GM19452 (cell line): ENCODE measurements around the gene ACACA.
"Not testable (repeated sequence)": the region's sequence is repeated elsewhere in the genome, so short reads cannot be mapped to it uniquely, and the experiment has no call there.

Source experiments
- ATAC-seq: cut with Tn5 transposase; IDR thresholded peaks from one replicate; pipeline ENCODE4 v1.9.1; 2021; ENCODE audit not compliant: unreplicated experiment

Gene ACACA

DNA sequence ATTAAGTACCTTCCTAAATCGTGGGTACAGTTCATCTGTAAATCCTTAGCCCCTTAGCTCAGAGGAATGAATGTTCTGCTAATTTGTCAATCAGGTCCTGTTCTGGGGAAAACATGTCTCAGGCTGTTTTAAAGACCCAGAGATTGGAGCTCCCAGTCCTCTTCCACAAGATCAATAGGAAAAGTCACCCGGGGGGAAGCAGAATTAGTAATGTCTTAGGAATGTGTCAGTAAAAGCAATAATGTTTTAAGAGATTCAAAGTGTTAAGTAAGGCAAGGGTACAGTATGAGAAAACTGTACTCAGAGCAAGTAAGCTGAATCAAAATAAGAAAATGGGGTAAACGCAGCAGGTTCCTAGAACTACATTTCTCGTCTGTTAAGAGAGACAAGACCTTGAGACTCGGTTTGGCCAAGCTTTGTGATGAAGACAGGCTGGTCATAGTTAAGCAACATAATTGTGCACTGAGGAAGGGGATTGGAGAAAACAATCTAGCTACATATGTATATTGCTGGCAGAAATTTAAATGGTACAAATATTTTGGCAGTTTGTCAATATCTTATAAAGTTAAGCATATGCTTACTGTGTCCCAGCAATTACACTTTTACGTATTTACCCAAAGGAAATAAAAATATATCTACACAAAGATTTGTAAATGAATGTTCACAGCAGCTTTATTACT is 223.7 kb downstream of the ACACA start:
- ATAC-seq: no peak

- ATAC-seq: no peak
These were observed 226.3 kb downstream of the ACACA start for GRCh38 chr17:37180376-37180775.

DNA sequence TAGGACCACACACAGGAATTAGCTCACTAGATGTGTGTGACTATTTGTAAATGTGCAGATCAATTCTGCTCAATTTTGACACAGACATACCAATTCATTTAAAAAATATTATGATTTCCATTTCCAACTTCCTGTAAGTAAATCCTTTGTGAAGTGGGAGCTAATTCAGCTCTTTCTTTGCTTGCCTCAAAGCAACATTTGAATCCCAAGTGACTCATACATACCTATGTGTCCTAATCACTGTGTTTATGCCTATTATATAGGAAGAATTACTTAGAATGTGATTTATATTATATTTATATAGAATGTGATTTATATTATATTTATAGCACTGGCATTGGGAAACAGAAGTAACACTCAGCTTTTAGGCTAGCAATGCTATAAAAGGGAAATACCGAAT is 226.7 kb downstream of the ACACA start:
- no peak for ATAC-seq

GRCh38 chr17:37177254-37177870 is 229.3 kb downstream of the ACACA start:
- no peak for ATAC-seq

DNA sequence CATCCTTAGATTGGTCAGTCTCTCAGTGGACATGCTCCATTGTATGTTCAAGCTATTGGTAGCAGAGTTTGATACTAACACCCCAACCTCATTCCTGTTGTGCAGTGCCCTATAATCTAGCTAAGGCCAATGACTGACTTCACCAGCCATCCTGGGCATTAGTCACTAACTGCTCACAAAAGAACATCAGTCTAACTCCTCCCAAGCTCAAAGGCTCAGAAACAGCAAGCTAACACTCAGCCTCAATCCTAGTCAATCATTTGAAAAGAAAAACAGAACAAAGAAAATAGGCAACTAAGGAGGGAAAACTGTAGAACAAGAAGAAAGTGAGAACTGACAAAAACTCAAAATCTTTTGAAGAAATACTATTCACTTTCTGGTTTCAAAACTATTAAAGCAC is 229.9 kb downstream of the ACACA start:
- no peak for ATAC-seq

DNA sequence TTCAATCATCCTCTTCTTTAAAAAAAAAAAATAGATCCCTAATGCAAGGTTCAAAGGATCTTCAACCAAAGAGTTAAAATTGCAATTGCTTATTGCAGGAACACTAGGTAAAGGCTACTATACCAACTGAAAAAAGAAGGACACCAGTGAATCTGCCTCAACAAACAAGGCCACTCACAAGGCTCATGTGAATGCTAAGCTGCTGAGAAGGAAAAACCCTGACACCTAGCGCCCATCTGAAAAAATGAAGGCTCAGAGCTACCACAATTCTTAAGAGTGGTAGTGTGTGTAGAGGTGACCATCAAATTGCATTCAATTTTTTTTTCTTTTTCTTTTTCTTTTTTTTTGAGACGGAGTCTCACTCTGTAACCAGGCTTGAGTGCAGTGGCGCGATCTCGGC is 232.4 kb downstream of the ACACA start:
- ATAC-seq: no peak

GRCh38 chr17:37170881-37171425 is 235.7 kb downstream of the ACACA start:
- no peak for ATAC-seq

GRCh38 chr17:37168731-37169353 is 237.8 kb downstream of the ACACA start:
- ATAC-seq: no peak

DNA sequence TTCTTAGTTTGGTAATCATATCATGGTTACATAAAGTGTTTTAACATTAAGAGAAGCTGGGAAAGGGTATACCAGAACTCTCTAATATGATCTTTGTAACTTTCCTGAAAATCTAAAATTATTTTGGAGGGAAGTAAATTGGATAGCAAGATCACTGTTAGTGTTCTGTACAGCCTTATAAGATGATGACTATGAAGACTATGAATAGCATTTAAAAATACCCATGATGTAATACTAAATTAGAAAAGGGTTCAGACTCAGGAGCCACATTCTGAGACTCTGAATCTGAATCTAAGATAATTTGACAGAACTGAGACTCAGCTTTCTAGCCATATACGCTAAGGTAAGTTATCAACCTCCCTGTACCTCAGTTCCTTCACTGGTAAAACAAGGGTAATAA is 238.9 kb downstream of the ACACA start:
- no peak for ATAC-seq

DNA sequence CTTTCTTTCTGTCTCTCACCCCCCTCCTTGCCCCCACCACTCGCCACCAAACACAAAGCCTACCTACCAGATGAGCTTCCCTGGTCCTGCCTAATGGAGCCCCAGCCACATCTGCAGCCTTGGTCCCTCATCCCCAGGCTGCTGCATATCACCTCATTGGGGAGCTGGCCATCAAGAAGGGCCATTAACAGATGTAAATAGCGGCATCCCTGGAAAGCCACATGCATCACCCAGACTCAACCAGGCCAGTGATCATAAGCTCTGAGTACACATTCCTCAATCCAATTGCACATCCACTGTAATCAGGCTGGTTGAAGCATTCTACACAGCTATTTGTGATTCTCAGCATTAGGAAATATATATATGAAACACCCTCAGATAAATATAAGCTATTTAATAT is 242.6 kb downstream of the ACACA start:
- ATAC-seq: no peak

- no peak for ATAC-seq
These were observed 243.8 kb downstream of the ACACA start for GRCh38 chr17:37162800-37163199.

DNA sequence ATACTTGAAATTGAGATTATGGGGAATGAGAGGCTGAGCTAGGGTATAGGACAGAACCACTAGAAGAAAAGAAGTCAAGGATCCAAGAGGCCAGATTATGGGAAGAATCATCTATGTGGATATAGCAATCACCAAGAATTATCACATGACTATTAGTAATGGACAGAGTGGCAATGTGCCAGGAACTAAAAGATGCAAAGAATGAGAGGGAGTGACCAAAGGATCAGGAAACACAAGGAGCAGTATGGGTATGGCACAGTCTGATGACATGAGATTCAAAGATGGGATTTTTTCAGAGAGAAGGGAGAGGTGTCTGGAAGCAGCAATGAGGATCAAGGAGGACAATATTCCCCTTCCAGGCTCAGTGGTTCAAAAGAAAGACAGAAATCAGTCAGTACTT is 245.7 kb downstream of the ACACA start:
- no peak for ATAC-seq

DNA sequence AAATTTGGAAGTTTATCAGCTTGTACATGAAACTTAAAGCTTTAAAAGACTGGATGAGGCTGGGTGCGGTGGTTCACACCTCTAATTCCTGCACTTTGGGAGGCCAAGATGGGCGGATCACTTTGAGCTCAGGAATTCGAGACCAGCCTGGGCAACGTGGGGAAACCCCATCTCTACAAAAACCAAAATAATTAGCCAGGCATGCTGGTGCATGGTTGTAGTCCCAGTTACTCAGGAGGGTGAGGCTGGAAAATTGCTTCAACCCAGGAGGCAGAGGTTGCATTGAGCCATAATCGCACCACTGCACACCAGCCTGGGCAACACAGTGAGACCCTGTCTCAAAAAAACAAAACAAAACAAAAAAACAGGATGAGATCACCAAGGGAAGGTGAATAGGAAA is 248.3 kb downstream of the ACACA start:
- no peak for ATAC-seq

- no peak for ATAC-seq
These were observed 258.5 kb downstream of the ACACA start for GRCh38 chr17:37148156-37148555.

- ATAC-seq: peak; percentile 77
These were observed 259.3 kb downstream of the ACACA start for GRCh38 chr17:37147301-37147812.

GRCh38 chr17:37146086-37147064 is 260.3 kb downstream of the ACACA start:
- no peak for ATAC-seq

DNA sequence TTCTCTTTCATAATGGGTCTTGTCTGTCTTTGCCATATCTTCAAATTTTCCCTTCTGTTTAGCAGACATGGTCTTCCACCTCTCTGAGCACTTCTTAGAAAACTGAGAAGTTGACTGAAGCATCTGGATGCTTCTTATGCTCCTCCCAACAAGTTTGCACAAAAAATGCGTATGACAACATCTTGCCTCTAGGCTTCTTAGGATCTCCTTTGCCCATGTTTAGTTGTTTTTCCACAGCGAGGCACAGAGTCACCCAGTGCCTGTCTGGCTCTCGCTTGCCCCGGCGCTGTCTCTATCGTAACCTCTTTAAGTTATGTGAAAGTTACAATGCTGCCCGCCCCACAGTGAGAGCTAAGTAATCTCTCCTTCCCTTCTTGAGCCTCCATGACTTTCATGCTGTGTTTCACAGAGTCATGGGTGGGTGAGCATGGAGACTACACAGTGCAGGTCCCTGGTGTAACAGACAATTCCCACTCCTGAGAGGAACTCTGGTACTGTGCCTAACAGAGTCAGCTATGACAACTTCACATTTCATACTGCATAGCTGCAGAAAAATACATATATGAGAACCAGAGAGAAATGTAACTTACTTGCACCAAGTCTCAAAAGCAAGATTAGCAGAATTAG is 262.4 kb downstream of the ACACA start:
- no peak for ATAC-seq

DNA sequence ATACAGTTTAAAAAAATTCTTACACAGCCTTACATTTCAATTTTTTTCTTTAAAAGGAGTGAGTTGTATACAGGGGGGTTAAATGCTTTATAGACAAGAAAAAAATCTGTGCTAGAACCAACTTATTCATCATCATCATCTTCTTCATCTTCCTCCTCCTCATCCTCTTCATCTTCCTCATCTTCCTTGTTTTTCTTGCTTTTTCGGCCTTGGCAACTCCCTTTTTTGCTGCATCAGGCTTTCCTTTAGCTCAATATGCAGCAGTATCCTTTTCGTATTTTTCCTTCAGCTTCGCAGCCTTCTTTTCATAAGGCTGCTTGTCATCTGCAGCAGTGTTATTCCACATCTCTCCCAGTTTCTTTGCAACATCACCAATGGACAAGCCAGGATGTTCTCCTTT is 263.1 kb downstream of the ACACA start:
- ATAC-seq: not testable (repeated sequence)

GRCh38 chr17:37142294-37142896 is 264.2 kb downstream of the ACACA start:
- ATAC-seq: no peak

DNA sequence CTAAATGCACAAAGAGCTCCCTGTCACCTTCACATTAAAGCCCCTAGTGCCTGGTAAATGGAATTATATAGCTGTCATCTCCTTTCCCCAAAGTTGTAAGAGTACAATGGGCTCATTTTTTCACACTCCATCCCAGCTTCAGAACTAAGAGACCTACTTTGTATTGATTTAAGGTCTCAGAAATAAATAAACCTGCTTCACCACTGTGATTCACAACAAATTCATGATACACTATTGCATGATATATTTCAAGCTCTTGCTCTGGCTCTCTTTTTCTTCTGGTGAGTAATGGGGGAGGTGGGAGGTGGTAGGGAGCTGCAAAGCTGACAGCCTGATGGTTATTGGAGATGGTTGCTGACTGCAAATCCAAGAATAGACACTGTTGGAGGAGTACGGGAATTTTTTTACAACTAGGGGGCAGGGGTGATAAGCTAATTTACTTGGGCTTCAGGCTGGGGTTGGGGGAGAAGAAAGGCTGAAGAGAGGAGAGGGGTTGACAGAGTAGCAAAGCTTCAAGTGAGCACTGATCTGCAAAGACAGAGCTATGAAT is 268.0 kb downstream of the ACACA start:
- ATAC-seq: no peak
